ES-I3 (cell line): ENCODE results near the gene ZNF334.

ENCODE experiments used
- H3K36me3 ChIP-seq: 2 replicates; pipeline ENCODE4 v1.6.1; 2013; ENCODE audit warnings: mild to moderate bottlenecking, low read length, control low read depth, moderate library complexity; ENCODE audit not compliant: insufficient read depth
- H3K4me1 ChIP-seq: 2 replicates; pipeline ENCODE4 v1.6.1; 2013; ENCODE audit warnings: mild to moderate bottlenecking, control low read depth, low read length; ENCODE audit not compliant: insufficient read depth
- H3K9ac ChIP-seq: 2 replicates; pipeline ENCODE4 v1.6.1; 2013; ENCODE audit warnings: low read depth, mild to moderate bottlenecking, low read length, moderate library complexity
- H3K9me3 ChIP-seq: 2 replicates; pipeline ENCODE4 v1.6.1; 2013; ENCODE audit warnings: mild to moderate bottlenecking, low read length, moderate library complexity; ENCODE audit not compliant: control insufficient read depth, insufficient read depth

Gene ZNF334

DNA sequence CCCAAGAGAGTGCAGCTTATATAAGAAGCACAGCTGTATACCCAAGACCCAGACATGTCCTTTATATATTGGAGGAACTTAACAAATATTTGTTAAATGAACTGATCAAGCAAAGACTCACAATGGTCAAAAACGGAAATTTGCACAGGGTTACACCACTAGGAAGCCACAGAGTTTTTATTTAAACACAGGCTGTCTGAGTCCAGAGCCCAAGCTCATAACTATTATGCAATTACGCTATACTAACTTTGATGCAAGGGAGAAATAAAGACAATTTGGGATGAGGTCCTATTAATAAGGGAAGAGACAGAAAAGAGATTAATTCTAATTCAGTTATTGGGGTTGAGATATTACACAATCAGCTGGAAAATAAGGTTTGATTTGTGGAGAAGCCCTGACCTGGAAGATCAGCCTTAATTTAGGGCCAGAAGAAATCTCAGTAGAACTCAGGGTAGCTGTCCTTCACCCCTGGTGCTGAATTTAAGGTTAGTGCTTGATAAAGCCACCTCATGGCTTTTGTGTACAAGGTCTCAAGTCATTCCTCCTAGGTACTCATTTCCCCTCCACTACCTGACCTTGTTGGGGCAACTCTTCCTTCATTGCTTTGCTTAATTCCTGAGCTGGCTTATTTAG lies 10.5 kb upstream of the ZNF334 start:
- Histone ChIP-seq H3K9ac (no peak overlapping the region), H3K9me3 (no peaks in the 10 kb centered on the region; the same call in 1 of the 2 replicates), H3K4me1 (no peaks in the 10 kb centered on the region), H3K36me3 (no peaks in the 10 kb centered on the region; the same call in 1 of the 2 replicates)

DNA sequence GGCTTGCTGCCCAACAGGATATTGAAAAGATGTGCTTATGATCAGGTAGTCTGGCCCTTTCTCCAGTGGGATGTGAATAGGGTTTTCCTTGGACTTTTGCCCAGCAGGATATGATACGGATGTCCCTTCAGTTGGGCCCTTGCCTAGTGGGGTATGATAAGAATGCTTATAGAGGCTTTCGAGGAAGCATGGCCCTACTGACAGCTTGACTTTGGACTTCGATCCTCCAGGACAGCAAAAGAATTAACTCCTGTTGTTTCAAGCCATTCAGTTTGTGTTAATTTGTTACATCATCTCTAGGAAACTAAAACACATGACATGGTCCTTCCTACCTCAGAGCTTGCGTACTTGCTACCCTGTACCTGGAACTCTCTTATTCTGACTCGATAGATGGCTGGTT lies 9.7 kb upstream of the ZNF334 start:
- Histone ChIP-seq H3K9me3 (no peaks in the 10 kb centered on the region; the same call in 1 of the 2 replicates), H3K4me1 (no peaks in the 10 kb centered on the region), H3K9ac (no peak overlapping the region), H3K36me3 (no peaks in the 10 kb centered on the region; the same call in 1 of the 2 replicates)

DNA sequence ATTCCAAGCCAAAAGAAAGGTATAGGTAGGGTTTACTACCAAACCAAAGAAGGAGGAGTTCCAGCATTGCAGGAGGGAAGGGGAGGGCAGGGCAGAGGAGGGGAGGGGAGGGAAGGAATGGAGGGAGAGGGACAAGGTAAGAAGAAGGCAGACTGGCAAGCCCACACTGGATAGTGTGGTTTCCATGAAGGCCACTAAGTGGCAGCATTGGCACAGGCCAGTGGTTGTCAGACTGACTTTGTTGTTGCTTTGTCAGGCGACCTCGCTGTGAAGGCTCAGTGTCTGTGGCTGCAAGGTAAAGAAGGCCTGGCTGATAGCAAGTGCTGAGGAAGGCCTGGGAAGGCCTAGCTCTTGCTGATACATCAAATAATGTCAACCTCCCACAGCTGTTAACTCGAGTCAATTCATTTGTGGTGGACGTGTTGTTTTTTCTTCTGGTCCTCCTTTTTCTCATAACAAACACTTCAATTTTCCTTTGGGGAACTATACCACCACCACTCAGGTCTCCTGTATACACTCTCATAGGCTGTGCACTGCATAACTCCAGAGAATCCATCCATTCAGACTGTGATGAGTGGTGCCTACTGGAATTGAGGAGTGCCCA lies 7.7 kb upstream of the ZNF334 start:
- H3K9ac ChIP-seq: no peak overlapping the region
- no peaks in the 10 kb centered on the region for H3K4me1 ChIP-seq
- no peaks in the 10 kb centered on the region; the same call in 1 of the 2 replicates for H3K36me3 ChIP-seq
- H3K9me3 ChIP-seq: peaks cover 3% of the 10 kb centered on the region; the same call in 1 of the 2 replicates

DNA sequence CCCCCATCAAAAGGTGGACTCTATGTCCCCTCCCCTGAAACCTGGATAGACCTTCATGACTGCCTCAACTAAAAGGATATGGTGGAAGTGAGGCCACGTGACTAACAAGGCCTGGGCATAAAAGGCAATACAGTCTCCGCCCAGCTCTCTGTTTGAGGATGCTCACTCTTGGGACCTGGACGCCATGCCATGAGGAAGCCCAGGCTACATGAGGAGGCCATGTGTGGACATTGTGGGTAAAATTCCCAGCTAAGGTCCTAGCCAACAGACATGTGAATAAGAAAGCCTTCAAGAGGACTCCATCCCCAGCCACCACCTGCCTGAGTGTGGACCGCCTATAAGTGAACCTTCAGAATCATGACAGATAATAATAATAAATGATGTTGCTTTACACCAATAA lies 7.2 kb upstream of the ZNF334 start:
- peaks cover 3% of the 10 kb centered on the region; the same call in 1 of the 2 replicates for H3K9me3 ChIP-seq
- H3K4me1 ChIP-seq: no peaks in the 10 kb centered on the region
- H3K36me3 ChIP-seq: no peaks in the 10 kb centered on the region; the same call in 1 of the 2 replicates
- no peak overlapping the region for H3K9ac ChIP-seq

DNA sequence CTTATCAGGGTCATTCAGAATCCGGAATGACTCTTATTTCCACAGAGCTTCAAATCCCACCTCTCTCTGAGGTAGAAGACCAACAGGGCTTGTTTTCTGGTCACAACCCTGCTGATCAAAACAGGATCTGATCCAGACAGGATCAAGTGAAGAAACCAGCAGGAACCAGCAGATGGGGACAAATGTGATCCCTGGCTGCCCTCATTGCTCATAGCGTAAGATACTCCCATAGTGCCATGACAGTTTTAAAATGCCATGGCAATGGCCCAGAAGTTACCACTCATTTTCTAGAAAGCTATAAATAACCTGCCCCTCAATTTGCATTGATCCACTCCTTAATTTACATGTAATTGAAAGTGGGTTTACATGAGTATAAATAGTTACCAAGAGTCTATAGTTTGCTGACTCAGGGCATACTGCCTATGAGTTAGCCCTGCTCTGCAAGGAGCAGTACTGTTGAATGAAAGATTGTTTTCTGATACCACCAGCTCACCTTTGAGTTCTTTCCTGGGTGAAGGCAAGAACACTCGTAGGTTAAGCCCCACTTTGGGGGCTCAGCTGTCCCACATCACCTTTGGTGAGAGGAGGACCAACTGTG lies 6.2 kb upstream of the ZNF334 start:
- Histone ChIP-seq H3K4me1 (no peaks in the 10 kb centered on the region), H3K36me3 (no peaks in the 10 kb centered on the region; the same call in 1 of the 2 replicates), H3K9ac (no peak overlapping the region), H3K9me3 (peaks cover 3% of the 10 kb centered on the region; the same call in 1 of the 2 replicates)

DNA sequence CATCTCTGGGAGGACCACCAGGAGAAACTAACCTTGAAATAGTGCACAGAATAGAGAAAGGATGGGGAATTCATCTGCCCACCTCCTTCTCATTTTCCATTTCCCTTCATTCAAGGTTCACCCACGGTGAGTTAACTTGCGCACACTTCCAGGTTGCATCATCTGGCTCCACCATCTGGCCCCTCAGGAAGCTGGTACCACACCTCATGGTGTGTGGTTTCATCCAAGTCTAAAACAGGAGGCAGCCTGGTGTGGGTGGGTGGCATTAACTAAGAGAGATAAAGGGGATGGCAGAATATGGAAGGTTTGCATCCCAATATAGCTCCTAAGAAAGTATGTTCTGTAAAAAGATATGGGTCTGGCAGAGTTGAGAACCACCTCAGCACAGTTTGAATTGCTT lies 3.8 kb downstream of the ZNF334 start:
- Histone ChIP-seq H3K4me1 (no peaks in the 10 kb centered on the region), H3K9ac (no peak overlapping the region), H3K36me3 (peaks cover 11% of the 10 kb centered on the region), H3K9me3 (peaks cover 15% of the 10 kb centered on the region)

DNA sequence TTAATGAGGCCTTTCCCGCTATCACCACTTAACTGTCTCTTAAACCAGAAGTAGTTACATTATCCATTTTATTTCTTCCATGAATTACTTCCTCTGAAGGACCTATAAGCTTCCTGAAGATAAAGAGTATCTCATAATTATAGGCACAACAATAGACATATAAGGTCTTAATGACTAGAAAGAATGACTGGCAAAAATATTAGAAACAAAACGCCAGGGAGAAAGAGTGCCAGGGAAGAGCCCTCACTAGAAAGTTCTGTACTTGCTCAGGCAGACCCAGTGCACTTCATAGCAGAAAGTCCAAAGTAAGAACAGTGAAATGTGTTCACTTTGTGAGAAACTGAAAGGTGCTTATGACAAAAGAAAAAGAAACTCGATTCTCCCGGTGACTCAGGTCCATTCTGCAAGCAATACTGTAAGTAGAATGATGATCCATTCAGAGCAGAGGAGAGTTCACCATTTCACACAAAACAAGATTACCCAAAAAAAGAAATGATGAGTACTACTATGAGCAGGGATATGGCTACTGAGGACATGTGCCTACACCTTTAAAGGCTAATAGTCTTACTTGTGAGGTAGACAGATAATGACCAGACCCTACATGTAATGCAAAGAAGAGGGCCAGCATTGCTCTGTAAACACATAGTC lies 5.5 kb downstream of the ZNF334 start:
- H3K9me3 ChIP-seq: peaks cover 31% of the 10 kb centered on the region
- H3K36me3 ChIP-seq: peaks cover 25% of the 10 kb centered on the region
- no peaks in the 10 kb centered on the region for H3K4me1 ChIP-seq
- no peak overlapping the region for H3K9ac ChIP-seq

DNA sequence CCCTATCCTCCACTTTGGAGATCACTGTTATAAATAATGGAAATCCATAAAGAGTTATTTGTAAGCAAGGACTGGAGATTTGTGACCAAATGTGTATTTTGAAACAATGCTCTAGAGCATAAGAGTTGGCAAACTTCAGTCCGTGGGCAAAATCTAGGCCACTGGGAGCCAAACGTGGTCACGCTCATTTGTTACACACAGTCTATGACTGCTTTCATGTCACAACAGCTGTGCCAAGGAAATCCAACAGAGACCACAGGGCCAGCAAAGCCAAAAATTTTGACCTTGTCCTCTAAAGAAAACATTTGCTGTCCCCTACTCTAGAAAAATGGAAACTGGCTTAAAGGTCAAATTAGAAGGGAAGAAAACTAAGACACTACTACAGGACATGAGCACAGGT lies 7.9 kb downstream of the ZNF334 start:
- H3K9ac ChIP-seq: no peak overlapping the region
- H3K4me1 ChIP-seq: no peaks in the 10 kb centered on the region
- peaks cover 54% of the 10 kb centered on the region for H3K9me3 ChIP-seq
- peaks cover 32% of the 10 kb centered on the region for H3K36me3 ChIP-seq

DNA sequence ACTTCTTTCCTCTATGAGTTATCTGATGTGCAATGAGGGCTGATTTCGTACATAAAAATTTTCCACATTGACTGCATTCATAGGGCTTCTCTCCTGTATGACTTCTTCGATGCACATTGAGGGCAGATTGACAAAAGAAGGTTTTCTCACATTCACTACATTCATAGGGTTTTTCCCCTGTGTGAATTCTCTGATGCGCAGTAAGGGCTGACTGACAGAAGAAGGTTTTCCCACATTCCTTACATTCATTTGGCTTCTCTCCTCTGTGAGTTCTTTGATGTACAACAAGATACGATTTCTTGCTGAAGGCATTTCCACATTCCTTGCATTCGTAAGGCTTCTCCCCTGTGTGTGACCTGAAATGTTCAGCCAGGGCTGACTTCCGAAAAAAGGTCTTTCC lies 11.4 kb downstream of the ZNF334 start:
- peaks cover 27% of the 10 kb centered on the region for H3K36me3 ChIP-seq
- no peak overlapping the region for H3K9ac ChIP-seq
- no peaks in the 10 kb centered on the region for H3K4me1 ChIP-seq
- peaks cover 63% of the 10 kb centered on the region for H3K9me3 ChIP-seq

DNA sequence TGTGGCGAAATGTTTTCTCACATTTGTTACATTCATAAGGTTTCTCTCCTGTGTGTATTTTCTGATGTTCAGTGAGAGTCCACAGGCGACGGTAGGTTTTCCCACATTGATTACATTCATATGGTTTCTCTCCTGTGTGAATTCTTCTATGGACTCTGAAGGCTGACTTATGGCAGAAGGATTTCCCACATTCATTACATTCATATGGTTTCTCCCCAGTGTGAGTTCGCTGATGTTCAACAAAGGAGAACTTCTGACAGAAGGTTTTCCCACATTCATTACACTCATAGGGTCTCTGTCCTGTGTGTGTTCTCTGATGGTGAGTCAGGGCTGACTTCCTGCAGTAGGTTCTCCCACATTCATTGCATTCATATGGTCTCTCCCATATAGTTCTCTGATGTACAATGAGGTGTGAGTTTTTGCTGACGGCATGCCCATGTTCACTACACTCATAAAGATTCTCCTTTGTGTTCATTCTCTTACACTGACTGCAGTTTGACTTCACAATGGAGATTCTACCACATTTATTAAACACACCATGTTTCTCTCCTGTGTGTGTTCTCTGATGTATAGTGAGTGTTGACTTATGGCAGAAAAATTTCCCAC lies 11.9 kb downstream of the ZNF334 start:
- peaks cover 27% of the 10 kb centered on the region for H3K36me3 ChIP-seq
- peaks cover 62% of the 10 kb centered on the region for H3K9me3 ChIP-seq

DNA sequence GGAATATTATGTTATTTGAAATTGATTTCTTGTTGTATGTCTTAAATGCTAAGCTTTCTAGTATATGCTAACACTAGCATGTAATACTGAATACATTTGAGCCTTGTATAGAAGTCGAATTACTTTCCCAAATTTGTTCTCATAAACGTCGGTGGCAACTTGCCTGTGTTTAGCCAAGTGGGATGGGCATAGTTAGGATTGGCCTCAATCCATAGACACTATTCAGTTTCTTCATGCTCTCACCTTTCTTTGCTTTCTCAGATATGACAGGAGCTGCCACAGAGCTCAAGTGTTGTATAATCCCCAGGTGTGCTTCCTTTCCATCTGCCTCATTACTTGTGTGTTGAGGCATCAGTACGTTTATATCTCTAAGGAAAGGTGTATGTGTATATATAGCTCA lies 19.3 kb downstream of the ZNF334 start:
- H3K9ac ChIP-seq: no peak overlapping the region
- peaks cover 3% of the 10 kb centered on the region for H3K9me3 ChIP-seq
- H3K4me1 ChIP-seq: no peaks in the 10 kb centered on the region
- H3K36me3 ChIP-seq: peaks cover 2% of the 10 kb centered on the region

More for the DNA sequence above, 11.9 kb downstream of the ZNF334 start:
- no peak overlapping the region for H3K9ac ChIP-seq
- H3K4me1 ChIP-seq: no peaks in the 10 kb centered on the region

DNA sequence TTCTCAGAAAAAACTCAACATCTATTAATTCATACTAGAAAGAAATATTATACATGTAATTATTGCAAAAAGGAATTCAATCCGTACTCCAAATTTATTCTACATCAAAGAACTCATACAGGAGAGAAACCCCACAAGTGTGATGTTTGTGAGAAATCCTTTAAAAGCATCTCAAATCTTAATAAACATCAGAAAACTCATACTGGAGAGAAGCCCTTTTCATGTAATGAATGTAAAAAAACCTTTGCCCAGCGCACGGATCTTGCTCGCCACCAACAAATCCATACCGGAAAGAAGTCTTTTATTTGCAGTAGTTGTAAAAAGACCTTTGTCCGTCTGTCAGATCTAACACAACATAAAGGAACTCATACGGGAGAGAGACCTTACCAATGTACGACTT lies 22.0 kb downstream of the ZNF334 start:
- no peak overlapping the region for H3K9ac ChIP-seq
- H3K9me3 ChIP-seq: no peaks in the 10 kb centered on the region
- no peaks in the 10 kb centered on the region for H3K4me1 ChIP-seq
- peaks cover 2% of the 10 kb centered on the region for H3K36me3 ChIP-seq

DNA sequence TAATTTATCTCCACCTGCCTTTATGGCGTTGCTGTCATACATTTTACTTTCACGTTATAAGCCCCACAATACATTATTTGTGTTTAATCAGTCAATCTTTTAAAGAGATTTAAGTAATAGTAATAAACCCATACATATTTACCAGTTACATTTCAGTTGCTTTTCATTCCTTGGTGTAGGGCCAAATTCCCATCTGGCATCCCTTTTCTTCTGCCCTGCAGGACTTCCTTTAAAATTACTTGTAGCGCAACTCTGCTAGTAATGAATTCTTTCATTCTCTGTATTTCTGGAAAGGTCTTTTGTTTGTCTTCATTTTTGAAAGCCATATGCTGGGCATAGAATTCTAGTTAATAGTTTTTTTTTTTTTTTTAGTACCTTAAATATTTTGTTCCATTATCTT lies 24.9 kb downstream of the ZNF334 start:
- Histone ChIP-seq H3K9ac (no peak overlapping the region), H3K36me3 (peaks cover 2% of the 10 kb centered on the region; the same call in 1 of the 2 replicates), H3K4me1 (no peaks in the 10 kb centered on the region), H3K9me3 (no peaks in the 10 kb centered on the region)

DNA sequence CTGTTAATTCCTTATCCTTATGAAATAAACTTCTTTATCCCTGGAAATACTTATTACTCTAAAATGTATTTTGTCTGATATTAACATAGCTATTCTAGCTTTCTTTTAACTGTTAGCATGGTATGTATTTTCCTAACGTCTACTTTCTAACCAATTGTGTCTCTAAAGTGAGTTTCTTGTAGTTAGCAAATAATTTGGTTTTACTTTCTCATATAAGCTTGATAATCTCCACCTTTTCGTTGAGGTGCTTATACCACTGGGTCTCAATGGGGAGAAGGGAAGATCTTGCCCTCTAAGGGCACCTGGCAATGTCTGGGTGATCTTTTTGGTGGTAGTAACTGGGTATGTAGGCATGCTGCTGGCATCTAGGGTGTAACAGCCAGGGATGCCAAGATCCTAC lies 25.7 kb downstream of the ZNF334 start:
- Histone ChIP-seq H3K4me1 (no peaks in the 10 kb centered on the region), H3K9ac (no peak overlapping the region), H3K36me3 (peaks cover 2% of the 10 kb centered on the region; the same call in 1 of the 2 replicates), H3K9me3 (no peaks in the 10 kb centered on the region)
